ENCODE data around the gene PAMR1. TPM values are rescaled to one million over a fixed set of nuclear protein-coding genes. Genes with fewer than 3 reads are reported as not detected.

Gene PAMR1
- total and polyA plus RNA-seq, 2 of the 8 experiments (the other 6 are each of a cell fraction or from before 2014, with no cell fraction given), result 3.0 to 6.9 TPM

DNA sequence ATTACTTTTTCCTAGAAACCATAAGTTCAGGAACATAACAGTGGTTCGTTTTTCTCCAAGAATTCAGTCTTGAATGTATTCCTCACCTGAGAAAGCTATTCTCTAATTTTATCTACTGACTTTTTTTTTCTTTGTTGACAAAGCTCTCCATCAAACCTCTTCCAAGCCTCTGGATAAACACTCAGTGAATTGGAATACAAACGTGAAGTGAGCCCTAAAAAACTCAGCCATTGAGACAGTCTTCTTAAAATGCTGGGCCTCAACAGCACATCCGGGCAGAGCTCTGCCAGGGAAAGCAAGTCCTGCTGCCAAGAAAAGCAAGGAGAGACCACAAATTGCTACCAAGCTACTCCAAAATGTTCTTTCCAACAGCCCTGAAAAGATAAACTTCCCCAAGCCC is 98.3 kb downstream of the PAMR1 start:
- Histone ChIP-seq H3K79me2 (ENCODE audit: control insufficient read depth in 1 of 2, insufficient read depth in 2 of 2, low read length in 2 of 2) (no peaks in the 10 kb centered on the region), H3K9me3 (ENCODE audit: insufficient read depth in 2 of 2, low read depth in 1 of 2, low read length in 1 of 2) (no peaks in the 10 kb centered on the region), H2AFZ (ENCODE audit: low read length) (no peak overlapping the region), H2BK15ac (ENCODE audit: low read length) (no peak overlapping the region), H3K4me2 (ENCODE audit: insufficient read depth in 1 of 2, low read depth in 2 of 2, low read length in 2 of 2) (no peak overlapping the region), H3K9ac (replicated peaks in 1 of 4; ENCODE audit: extremely low read depth in 1 of 4, low read depth in 3 of 4, low read length in 3 of 4) (no peak overlapping the region), H3K4me3 (ENCODE audit: extremely low read depth in 1 of 4, insufficient read depth in 2 of 4, low read depth in 3 of 4, low read length in 4 of 4) (no peak overlapping the region), H4K8ac (ENCODE audit: extremely low read depth, insufficient read depth, low read length) (no peak overlapping the region), H3K18ac (ENCODE audit: extremely low read depth, low read length) (no peak overlapping the region), H2BK20ac (ENCODE audit: low read length) (no peak overlapping the region), H4K91ac (replicated peaks; ENCODE audit: insufficient read length, low read length) (no peak overlapping the region), H2BK5ac (ENCODE audit: low read depth, low read length) (no peak overlapping the region), H2BK12ac (ENCODE audit: low read depth, low read length) (no peak overlapping the region), H3K56ac (replicated peaks; ENCODE audit: insufficient read length, low read depth, low read length) (no peak overlapping the region), H3K79me1 (ENCODE audit: low read depth, low read length) (no peaks in the 10 kb centered on the region), H3K27ac (ENCODE audit: low read depth, low read length) (no peak overlapping the region), H4K20me1 (replicated peaks in 1 of 2; ENCODE audit: control insufficient read depth in 1 of 2, insufficient read depth in 2 of 2, low read length in 2 of 2) (no peaks in the 10 kb centered on the region), H2AK5ac (ENCODE audit: low read depth, low read length) (no peak overlapping the region), H3K27me3 (replicated peaks in 1 of 4; ENCODE audit: control insufficient read depth in 3 of 4, extremely low read depth in 1 of 4, insufficient read depth in 3 of 4, low read length in 3 of 4) (peaks cover 2 to 13% (median 8%) of the 10 kb centered on the region in 4 experiments; a peak in 6 of 7 replicates), H4K5ac (ENCODE audit: insufficient read length, low read depth, low read length) (no peak overlapping the region), H3K14ac (ENCODE audit: insufficient read length) (no peak overlapping the region), H2BK120ac (replicated peaks; ENCODE audit: low read depth, low read length) (no peak overlapping the region), H3K4ac (replicated peaks; ENCODE audit: insufficient read length, low read depth, low read length) (no peak overlapping the region), H3K4me1 (replicated peaks in 1 of 4; ENCODE audit: control insufficient read depth in 3 of 4, insufficient read depth in 4 of 4, low read length in 3 of 4) (no peaks in the 10 kb centered on the region), H3K23me2 (ENCODE audit: low read depth, low read length) (no peaks in the 10 kb centered on the region), H3K23ac (ENCODE audit: insufficient read length) (no peak overlapping the region), H3K36me3 (ENCODE audit: control insufficient read depth in 2 of 4, insufficient read depth in 4 of 4, low read length in 3 of 4) (peaks cover 0 to under 1% (median 0%) of the 10 kb centered on the region in 4 experiments; a peak in 3 of 8 replicates)
- FAIRE-seq (no peak), DNase-seq (ENCODE audit: low read depth in 1 of 2, low spot score in 2 of 2) (no peak)
- 82% methylated on average over 3 of the region's 3 CpGs; no CpG with 5 or more reads in 1 of the 2 experiments for WGBS, 2 experiments (ENCODE audit: extremely low coverage in 1 of 2, insufficient coverage in 1 of 2, insufficient read length in 1 of 2, insufficient replicate concordance in 2 of 2, low coverage in 1 of 2, low lambda C conversion rate in 2 of 2, missing lambda C conversion rate in 1 of 2)
- CTCF ChIA-PET (ENCODE audit: partially characterized antibody), result no interaction called here
- TF ChIP-seq CHD2 (IDR thresholded peaks at IDR 0.05; ENCODE audit: low read length), result no peak
- no peak for TF ChIP-seq SUZ12 (IDR thresholded peaks at IDR 0.05; ENCODE audit: low read length)
- no peak for TF ChIP-seq BACH1 (IDR thresholded peaks at IDR 0.05; ENCODE audit: low read length)
- no peak for TF ChIP-seq BRCA1 (IDR thresholded peaks at IDR 0.05; ENCODE audit: low read depth, low read length)
- no peak for TF ChIP-seq SIRT6 (IDR thresholded peaks at IDR 0.05; ENCODE audit: low read length)
- TF ChIP-seq CBX5 (IDR thresholded peaks at IDR 0.05; ENCODE audit: low read depth, low read length), result no peak
- TF ChIP-seq ZNF274 (IDR thresholded peaks at IDR 0.05; ENCODE audit: borderline replicate concordance, extremely low read depth, low read length), result no peak
- TF ChIP-seq SIX5 (IDR thresholded peaks at IDR 0.05; ENCODE audit: low read depth, low read length), result no peak
- TF ChIP-seq ASH2L (IDR thresholded peaks at IDR 0.05; ENCODE audit: low read length), result no peak
- POLR2A ChIA-PET (ENCODE audit: partially characterized antibody), result no interaction called here

All from H1 (cell line).